ENCODE results near the gene POTEG.
"Not testable (repeated sequence)": the region's sequence is repeated elsewhere in the genome, so short reads cannot be mapped to it uniquely, and the experiment has no call there.

DNA sequence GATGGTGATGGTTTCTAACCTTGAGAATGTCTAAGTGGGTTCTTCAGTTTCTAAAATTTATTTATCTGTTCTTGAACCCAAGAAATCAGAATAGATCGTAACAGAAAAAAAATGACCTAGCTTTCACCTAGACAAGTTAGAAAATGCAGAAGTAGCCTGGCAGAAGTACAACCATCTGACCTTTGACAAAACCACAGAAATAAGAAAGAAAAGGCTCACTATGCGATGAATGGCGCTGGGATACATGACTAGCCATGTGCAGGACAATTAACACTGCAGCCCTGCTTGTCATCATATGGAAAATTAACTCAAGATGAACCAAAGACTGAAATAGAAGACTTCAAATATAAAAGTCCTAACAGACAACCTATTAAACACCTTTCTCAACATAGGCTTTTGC, 5.7 kb upstream of the POTEG start:
- TF ChIP-seq, protein P1, sequence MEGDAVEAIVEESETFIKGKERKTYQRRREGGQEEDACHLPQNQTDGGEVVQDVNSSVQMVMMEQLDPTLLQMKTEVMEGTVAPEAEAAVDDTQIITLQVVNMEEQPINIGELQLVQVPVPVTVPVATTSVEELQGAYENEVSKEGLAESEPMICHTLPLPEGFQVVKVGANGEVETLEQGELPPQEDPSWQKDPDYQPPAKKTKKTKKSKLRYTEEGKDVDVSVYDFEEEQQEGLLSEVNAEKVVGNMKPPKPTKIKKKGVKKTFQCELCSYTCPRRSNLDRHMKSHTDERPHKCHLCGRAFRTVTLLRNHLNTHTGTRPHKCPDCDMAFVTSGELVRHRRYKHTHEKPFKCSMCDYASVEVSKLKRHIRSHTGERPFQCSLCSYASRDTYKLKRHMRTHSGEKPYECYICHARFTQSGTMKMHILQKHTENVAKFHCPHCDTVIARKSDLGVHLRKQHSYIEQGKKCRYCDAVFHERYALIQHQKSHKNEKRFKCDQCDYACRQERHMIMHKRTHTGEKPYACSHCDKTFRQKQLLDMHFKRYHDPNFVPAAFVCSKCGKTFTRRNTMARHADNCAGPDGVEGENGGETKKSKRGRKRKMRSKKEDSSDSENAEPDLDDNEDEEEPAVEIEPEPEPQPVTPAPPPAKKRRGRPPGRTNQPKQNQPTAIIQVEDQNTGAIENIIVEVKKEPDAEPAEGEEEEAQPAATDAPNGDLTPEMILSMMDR (IDR thresholded peaks at IDR 0.05): not testable (repeated sequence)
- TF ChIP-seq POLR2A, EP300 (IDR thresholded peaks at IDR 0.05): not testable (repeated sequence)

Data from suprapubic skin (tissue), 3 donors.